IPS-18c (cell line): ENCODE results near the gene GASK1A.

Source experiments
- H3K4me3 ChIP-seq: 2 replicates; pipeline ENCODE4 v1.7.0; 2013; ENCODE audit warnings: low read depth, mild to moderate bottlenecking, low read length, moderate library complexity; ENCODE audit not compliant: insufficient read depth
- H3K9me3 ChIP-seq: one replicate; pipeline ENCODE4 v1.6.1; 2013; ENCODE audit warnings: mild to moderate bottlenecking, low read length, moderate library complexity; ENCODE audit not compliant: control insufficient read depth, insufficient read depth

Gene GASK1A

DNA sequence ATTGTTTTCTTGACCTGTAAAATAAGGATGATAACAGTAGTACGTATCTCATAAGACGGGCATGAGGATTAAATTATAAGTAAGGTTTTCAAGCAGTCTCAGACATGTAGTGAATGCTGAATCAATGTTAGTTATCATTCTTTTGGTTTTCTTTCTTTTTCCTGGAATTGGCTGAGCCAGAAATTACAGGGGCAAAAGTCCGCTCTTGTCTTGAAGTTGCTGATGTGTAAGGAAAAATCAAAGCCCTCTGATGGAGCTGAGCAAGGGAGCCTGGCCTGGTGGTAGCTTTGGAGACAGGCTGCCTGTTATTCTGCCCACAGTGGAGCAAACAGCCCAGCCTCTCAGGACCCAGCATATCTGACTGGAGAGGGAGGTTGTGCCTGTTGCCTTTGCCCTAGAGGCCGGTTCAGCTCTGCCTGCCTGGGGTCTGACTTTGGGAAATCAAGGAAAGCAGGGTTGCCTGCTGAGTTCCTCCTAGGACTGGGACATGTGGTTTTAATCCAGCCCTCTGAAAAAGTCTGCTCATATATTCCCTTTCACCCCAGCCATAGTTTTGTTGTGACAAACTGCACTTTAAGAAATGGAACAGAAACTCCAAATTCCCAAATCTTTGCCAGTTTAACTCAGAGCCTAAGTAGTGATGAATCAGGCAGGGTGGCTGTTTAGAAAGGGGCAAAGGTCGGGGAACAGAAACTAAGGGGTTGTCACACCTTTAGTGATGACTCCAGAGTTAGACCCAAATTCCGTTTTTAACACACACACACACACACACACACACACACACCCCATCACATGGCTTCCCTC is 40.1 kb downstream of the GASK1A start:
- Histone ChIP-seq H3K4me3 (no peak overlapping the region; the same call in 1 of the 2 replicates), H3K9me3 (peaks cover 5% of the 10 kb centered on the region)

DNA sequence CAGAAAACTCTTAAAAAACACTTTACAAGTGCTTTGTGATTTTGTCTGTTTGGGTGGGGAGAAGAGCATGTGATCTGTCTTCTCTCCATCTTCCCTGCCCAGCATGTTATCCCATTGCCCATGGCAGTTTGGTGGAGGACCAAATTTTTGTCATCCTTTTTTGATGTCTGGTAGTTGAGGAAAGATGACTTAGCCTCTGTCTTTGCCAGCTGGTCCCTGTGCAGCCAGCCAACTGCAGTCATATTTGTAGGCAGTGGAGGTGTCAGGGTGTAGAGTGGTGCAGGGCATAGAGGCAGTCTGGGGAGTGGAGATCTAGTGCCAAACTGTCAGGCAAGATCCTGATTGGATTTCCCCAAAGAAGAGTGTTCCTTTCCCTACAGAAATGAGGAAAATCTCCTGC is 40.7 kb downstream of the GASK1A start:
- no peak overlapping the region; the same call in 1 of the 2 replicates for H3K4me3 ChIP-seq
- H3K9me3 ChIP-seq: peaks cover 5% of the 10 kb centered on the region

DNA sequence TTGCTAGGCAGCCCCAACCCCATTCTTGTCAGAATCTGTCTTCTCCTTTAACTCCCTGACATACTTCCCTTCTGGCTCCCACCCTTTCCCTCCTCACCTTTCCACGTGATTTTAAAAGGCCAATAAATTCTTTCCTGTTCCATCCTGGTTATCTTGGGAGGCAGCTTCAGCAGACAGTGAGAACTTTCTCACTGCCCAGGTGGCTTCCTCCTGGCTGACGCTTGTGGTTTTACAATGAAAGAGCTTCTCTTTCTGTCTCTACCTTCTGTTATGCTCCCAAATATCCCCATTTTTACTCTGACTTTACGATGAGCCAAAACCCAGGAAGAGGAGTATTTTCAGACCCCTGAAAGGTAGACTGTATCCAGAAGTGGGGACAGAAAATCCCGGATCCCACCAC is 42.1 kb downstream of the GASK1A start:
- H3K4me3 ChIP-seq: no peak overlapping the region

DNA sequence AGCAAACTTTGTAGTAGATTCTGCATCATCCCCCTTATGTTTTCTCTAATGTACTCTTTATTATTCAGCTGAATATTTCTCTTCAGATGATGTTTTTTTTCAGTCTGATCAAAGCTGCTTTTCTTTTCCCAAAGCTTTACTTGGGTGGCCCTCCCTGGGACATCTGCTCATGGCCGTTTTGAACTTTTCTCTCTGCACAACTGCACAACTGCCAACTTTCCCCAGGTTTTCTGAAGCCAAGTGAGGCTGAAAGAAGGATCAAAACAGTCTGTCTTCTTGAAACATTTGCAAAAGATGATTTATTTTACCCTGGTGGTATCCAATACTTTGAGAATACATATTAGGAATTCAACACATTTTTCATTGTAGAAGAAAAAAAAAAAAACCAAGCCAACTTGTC is 43.0 kb downstream of the GASK1A start:
- Histone ChIP-seq H3K4me3 (no peak overlapping the region), H3K9me3 (no peaks in the 10 kb centered on the region)

More for the DNA sequence above, 42.1 kb downstream of the GASK1A start:
- no peaks in the 10 kb centered on the region for H3K9me3 ChIP-seq

DNA sequence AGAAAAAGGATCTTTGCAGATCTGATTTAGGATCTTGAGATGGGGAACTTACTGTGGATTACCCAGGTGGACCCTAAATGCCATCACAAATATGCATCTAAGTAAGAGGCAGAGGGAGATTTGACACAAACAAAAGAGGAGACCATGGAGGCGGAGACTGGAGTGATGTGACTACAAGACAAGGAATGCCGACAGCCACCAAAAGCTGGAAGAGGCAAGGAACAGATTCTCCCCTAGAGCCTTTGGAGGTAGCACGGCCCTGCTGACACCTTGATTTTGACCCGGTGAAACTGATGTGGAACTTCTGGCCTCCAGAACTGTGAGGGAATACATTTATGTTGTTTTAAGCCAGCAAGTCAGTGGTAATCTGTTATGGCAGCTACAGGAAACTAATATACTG is 44.0 kb downstream of the GASK1A start:
- H3K9me3 ChIP-seq: no peaks in the 10 kb centered on the region
- H3K4me3 ChIP-seq: no peak overlapping the region

DNA sequence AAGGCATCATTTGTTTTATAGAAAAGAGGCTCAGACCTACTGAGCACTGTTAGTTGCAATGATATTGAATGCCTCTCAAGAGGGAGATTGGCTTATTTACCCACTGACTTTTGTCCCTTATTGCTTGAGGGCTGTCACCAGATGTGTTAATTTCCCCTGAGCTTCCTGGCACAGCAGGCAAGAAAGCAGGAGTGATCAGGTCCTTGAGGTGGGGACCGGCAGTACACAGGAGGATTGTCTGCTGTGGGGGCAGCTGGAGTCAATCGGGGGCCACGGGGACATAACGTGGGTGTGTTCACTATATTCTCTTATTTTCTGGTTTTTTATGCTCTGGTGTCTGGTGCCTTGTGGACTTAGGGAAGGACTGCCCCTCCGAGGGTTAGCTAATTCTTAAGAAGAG is 44.6 kb downstream of the GASK1A start:
- no peak overlapping the region for H3K4me3 ChIP-seq
- no peaks in the 10 kb centered on the region for H3K9me3 ChIP-seq

DNA sequence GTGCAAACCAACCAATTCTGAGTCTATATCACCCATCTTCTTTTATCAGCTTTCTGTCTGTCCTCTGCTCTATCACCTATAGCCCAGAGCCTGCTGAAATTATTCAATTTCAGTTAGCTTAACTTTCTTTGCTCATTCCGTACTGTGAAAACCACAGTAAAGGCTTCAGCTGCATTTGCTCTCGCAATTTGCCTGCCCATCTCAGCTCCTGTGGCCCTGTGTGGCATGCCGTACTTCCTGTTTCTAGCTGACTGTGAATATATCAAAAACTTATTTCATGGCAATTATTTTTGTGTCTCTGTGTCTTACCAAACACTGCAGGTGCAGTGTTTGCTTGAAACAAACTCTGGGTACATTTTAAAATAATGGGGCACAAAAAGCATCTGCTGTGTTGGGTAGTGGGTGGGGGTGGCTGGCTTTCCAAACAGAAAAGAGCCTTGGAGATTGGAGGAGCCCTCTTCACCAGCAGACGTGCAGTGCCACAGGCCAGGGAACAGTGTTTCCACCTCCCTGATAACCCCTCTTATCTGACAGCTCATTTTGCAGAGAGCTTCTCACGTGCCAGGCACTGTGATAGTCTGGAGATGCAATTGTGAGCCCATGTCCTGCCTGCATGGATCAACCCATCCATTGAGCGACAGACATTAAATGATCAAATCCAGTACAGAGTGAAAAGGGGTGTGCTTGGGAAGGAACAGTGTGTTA is 45.2 kb downstream of the GASK1A start:
- no peak overlapping the region for H3K4me3 ChIP-seq
- H3K9me3 ChIP-seq: no peaks in the 10 kb centered on the region

DNA sequence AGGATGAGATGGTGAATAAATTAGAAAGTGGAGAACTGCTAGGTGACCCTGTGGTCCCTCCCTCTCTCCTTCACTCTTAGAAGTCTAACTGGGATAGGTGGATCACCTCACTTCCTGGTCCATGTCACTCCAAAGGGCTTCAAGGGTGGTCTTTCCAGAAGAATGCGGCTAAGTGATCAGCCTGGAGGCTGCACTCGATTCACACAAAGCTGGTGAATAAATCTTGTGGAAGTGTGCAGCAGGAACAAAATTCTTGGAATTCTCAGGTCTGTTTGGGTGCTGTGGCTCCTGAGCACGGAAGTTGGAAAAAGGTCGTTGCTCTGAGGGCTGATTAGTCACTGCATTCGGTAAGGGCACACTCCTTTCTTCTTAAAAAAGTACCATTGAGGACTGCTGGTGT is 46.3 kb downstream of the GASK1A start:
- no peaks in the 10 kb centered on the region for H3K9me3 ChIP-seq
- H3K4me3 ChIP-seq: no peak overlapping the region

DNA sequence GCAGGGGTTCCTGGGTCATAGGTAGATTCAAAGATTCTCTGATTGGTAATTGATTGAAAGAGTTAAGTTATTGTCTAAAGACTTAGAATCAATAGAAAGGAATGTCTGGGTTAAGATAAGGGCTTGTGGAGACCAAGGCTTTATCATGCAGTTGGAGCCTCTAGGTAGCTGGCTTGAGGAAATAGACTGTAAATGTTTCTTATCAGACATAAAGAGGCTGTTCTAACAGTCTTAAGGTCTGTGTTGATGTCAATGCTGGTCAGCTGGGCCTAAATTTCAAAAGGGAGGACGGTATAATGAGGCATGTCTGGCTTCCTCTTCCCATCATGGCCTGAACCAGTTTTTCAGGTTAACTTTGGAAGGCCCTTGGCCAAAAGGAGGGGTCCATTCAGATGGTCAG is 48.9 kb downstream of the GASK1A start:
- Histone ChIP-seq H3K4me3 (no peak overlapping the region), H3K9me3 (no peaks in the 10 kb centered on the region)

DNA sequence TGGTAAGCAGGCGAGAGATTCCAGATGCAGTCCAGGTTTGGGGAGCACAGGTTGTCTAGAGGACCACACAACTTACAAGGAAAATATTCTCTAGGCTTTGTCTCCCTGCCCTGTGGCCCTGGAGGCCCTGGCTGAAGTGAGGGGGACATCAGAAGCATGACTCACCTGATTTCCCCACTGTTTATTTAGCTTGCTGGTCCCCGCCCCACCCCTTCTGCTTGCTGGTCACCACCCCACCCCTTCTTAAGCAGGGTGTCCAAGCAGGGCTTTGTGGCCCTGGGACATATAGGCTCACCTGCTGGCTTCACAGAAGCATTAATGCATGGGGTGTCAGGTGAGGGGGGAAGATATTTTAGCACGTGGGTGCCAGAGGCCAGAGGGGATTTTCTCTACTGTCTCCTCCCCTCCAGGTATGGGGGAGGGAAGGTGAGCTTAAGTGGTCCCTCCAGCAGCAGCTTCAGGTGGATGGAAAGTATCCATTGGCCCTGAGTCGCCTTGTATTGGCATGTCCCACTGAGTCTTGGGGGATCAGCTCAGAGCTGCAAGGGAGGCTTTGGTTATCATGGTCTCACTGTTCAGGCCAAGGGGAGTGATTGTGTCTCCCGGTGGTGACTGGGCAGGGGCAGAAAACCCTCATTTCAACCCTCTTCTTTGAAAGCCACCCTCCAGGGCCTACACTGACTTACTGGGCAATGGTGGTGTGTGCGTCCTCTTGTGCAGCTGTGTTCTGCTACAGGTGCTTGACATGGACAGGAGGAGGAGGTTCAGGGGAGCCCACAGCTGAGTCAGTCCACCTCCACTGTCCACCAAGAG is 49.8 kb downstream of the GASK1A start:
- Histone ChIP-seq H3K4me3 (no peak overlapping the region; the same call in 1 of the 2 replicates), H3K9me3 (no peaks in the 10 kb centered on the region)

DNA sequence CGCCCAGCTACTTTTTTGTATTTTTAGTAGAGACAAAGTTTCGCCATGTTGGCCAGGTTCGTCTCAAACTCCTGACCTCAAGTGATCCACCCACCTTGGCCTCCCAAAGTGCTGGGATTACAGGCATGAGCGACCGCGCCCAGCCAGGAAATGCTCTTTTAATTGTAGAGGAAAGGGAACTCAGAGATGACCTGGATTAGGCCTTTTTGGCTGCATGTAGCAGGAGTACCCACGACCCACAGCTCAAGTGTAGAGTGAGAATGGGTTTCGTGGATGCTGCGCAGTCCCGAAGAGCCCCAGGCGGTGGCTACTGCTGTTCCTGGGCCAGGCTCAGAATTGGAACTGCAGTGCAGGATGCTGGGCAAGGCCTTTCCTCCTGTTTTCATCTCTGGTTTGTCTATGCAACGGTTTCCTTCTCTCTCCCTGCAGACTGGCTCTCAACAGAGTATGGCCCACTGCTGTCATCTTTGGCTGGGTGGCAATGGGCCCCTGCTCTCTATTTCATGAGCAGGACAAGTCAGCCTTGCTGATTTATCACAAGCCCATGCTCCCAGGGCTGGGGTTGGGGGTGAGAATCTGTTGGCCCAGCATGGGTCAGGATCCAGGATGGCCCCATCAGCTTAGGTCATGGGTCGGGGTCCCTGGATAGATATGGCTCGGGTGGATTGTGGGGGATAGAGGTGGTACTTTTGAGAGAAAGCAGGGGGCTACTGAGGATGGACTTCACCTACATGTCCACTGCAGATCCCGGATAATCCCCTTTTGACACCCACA is 51.2 kb downstream of the GASK1A start:
- Histone ChIP-seq H3K4me3 (no peak overlapping the region), H3K9me3 (no peaks in the 10 kb centered on the region)

DNA sequence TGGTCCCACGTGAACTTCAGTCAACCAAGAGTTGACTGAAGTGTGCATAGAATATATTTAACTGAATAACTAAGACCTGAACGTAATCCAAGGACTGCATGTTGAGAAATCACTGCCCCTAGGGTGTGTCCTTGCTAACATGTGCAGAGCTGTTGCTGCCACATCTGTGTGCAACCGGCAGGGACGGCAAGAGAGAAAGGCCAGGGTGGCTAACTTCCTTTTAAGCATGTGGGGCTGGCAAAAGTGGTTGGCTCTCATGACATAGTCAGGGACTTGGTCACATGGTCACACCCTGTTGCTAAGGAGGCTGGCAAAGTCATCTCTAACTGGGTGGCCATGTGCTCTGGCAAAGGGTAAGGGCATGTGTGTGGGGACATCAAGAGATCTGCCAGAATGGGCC is 52.4 kb downstream of the GASK1A start:
- no peaks in the 10 kb centered on the region for H3K9me3 ChIP-seq
- H3K4me3 ChIP-seq: no peak overlapping the region

DNA sequence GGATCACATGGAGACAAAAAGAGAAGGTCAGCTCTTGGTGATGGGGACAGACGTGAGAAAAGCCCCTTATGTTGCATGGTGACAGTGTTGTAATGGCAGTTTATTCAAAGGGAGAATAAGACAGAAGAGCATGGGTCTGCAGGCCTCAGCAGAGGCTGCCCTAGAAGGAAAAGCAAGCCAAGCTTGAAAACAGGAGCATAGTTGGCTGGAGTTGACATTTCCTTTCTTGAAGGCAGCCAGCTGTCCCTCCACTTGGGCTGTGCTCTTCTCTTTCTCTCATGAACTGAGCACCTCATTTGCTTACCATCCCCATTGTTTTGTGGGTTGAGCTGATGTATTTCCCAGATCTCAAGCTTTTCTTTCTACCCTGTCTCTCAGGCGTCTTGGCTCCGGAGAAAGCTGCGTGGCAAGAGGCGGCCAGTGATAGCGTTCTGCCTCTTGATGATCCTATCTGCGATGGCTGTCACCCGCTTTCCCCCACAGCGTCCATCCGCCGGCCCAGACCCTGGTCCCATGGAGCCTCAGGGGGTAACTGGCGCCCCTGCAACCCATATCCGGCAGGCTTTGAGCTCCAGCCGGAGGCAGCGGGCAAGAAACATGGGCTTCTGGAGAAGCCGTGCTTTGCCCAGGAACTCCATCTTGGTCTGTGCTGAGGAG is 52.9 kb downstream of the GASK1A start:
- no peak overlapping the region for H3K4me3 ChIP-seq

DNA sequence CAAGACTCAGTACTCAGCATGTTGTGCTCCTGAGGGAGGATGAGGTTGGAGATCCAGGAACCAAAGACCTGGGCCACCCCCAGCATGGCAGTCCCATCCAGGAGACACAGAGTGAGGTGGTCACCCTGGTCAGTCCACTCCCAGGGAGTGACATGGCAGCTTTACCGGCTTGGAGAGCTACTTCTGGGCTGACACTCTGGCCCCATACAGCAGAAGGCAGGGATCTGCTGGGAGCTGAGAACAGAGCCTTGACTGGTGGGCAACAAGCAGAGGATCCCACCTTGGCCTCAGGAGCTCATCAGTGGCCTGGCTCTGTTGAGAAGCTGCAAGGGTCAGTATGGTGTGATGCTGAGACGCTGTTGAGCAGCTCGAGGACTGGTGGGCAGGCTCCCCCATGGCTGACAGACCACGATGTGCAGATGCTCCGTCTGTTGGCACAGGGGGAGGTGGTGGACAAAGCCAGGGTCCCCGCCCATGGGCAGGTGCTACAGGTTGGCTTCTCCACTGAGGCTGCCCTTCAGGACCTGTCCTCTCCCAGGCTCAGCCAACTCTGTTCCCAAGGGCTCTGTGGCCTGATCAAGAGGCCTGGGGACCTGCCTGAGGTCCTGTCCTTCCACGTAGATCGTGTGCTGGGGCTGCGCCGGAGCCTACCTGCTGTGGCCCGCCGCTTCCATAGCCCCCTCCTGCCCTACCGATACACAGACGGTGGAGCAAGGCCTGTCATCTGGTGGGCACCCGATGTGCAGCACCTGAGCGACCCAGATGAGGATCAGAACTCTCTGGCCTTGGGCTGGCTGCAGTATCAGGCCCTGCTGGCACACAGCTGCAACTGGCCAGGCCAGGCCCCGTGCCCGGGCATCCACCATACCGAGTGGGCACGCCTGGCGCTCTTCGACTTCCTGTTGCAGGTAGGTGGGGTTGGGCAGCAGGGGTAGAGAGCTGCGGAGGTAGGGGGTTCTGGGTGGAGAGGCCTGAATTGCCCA is 53.8 kb downstream of the GASK1A start:
- Histone ChIP-seq H3K4me3 (no peak overlapping the region), H3K9me3 (no peaks in the 10 kb centered on the region)

More for the DNA sequence above, 52.9 kb downstream of the GASK1A start:
- no peaks in the 10 kb centered on the region for H3K9me3 ChIP-seq

DNA sequence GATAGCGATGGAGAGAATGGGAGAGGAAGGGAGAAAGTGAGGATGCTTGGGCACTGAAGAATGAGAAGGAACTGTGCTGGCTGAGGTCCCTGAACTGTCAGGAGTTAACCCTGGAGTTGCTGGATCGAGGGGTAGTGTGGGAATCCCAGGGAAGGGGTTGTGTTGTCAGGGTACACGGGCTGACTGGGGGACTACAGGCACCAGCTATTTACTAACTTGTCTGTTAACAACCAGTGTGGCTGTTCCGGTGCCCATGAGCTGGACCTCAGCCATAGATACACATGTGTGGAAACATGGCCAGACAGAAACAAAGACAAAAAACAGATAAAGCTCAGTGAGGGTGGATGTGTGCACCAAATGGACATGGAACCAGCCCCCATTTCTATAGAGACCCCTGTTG is 55.1 kb downstream of the GASK1A start:
- no peaks in the 10 kb centered on the region for H3K9me3 ChIP-seq
- H3K4me3 ChIP-seq: no peak overlapping the region

DNA sequence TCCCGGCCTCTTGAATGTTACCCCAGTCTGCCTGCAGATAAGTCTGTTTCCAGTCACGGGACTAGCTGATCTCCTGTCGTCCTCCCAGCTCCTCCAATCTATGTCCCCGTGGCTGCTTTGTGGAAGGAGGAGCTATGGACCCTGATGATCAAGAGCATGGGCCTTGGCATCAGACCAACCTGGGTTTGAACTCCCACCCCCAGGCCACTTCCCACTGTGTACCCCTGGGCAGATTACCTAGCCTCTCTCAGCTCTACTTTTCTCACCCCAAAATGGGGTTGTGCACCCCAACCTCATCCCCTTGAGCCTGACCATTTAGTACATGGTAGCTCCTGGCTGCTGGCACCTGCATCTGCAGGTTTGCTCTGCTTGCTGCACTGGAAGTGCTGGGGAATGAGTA is 55.8 kb downstream of the GASK1A start:
- Histone ChIP-seq H3K9me3 (no peaks in the 10 kb centered on the region), H3K4me3 (no peak overlapping the region)
